Stimulated activated naive CD8-positive, alpha-beta T cell treated with anti-CD3 and anti-CD28 coated beads, Interleukin-15, amount 100 ng/mL, for 72 hours (primary cell): Measurements from ENCODE around the gene PIAS3.
A peak's percentile ranks its signal among the peaks of the same experiment; 100 is the strongest.

Experiments
- ATAC-seq: fragments of 150-1000 bp; cut with Tn5 transposase; 2 replicates; pipeline ENCODE4 v1.10.0; 2021; ENCODE audit warnings: mild to moderate bottlenecking, moderate library complexity
- DNase-seq, 2 donors: peaks; one replicate each; pipeline ENCODE4 v3.0.0; 2021 to 2022
- H3K27ac Mint-ChIP-seq, 2 donors: one replicate each; pipeline ENCODE4 v1.8.0; 2022; ENCODE audit warnings: mild to moderate bottlenecking in 2 of 2, mixed read lengths in 2 of 2, moderate library complexity in 2 of 2
- H3K27me3 Mint-ChIP-seq: one replicate; pipeline ENCODE4 v1.8.0; 2022; ENCODE audit warnings: mixed read lengths
- H3K4me1 Mint-ChIP-seq: one replicate; pipeline ENCODE4 v1.8.0; 2022; ENCODE audit warnings: mild to moderate bottlenecking, mixed read lengths
- H3K4me3 Mint-ChIP-seq, 2 donors: one replicate each; pipeline ENCODE4 v1.8.0; 2022; ENCODE audit warnings: mild to moderate bottlenecking in 2 of 2, mixed read lengths in 2 of 2, moderate library complexity in 1 of 2
- H3K9me3 Mint-ChIP-seq, 2 donors: one replicate each; pipeline ENCODE4 v1.8.0; 2022; ENCODE audit warnings: mixed read lengths in 2 of 2

PIAS3 gene

DNA sequence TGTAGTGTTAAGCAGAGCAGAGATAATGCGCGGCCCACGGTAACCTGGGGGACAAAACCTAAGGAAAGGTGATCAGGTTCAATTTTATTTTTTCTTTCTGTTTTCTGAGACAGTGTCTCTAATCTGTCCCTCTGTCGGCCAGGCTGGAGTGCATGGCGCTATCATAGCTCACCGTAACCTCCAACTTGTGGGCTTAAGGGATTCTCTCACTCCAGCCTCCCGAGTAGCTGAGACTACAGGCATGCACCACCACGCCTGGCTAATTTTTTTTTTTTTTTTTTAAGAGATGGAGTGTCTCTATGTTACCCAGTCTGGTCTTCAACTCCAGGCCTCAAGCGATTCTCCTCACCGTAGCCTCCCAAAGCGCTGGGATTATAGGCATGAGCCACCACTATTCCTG is 27.5 kb upstream of the PIAS3 start:
- Mint-ChIP-seq H3K4me1 (peaks cover 20% of the 10 kb centered on the region), H3K27ac (no peak overlapping the region), H3K27me3 (peaks cover 39% of the 10 kb centered on the region), H3K4me3 (peak overlapping the region; percentile 79 to 86), H3K9me3 (no peaks in the 10 kb centered on the region)
- DNase-seq (no peak), ATAC-seq (no peak)

- Mint-ChIP-seq H3K4me1 (peaks cover 20% of the 10 kb centered on the region), H3K4me3 (peak within 1 kb of the TSS; percentile 79 to 86), H3K9me3 (no peaks in the 10 kb centered on the region), H3K27ac (peak within 1 kb of the TSS in 1 of 2 donors; percentile 10), H3K27me3 (peaks cover 39% of the 10 kb centered on the region)
- DNase-seq: peak; percentile 85 to 86
- peak; percentile 100 for ATAC-seq
Measured at GRCh38 chr1:145885738-145886287, 26.9 kb upstream of the PIAS3 start, which contains the start of gene ANKRD35. TSS of gene ANKRD35 (minus strand) at chr1:145885866. CDS start at chr1:145885758, 108 bp downstream.

DNA sequence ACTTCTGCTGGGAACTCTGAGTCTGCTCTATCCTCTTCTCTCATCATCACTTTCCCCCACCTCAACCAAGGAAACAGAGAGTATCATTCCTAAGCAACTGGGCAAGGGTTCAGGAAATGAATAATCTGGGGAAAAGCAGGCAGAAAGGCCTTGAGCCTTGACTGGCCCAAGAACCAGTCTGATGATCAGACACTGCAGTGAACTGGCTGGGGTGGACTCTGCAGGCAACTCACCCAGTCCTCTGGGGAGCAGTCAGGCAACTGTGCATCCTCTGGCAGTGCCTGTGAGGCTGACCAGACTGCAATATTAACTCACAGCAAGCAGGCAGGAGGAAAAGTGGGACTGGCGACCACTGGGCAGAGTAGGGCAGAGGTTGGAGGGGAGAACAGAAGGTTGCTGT is 25.8 kb upstream of the PIAS3 start:
- Mint-ChIP-seq H3K27me3 (peaks cover 39% of the 10 kb centered on the region), H3K4me1 (peaks cover 20% of the 10 kb centered on the region), H3K27ac (no peak overlapping the region), H3K9me3 (no peaks in the 10 kb centered on the region), H3K4me3 (peak overlapping the region; percentile 79 to 86)
- DNase-seq (no peak), ATAC-seq (no peak)

DNA sequence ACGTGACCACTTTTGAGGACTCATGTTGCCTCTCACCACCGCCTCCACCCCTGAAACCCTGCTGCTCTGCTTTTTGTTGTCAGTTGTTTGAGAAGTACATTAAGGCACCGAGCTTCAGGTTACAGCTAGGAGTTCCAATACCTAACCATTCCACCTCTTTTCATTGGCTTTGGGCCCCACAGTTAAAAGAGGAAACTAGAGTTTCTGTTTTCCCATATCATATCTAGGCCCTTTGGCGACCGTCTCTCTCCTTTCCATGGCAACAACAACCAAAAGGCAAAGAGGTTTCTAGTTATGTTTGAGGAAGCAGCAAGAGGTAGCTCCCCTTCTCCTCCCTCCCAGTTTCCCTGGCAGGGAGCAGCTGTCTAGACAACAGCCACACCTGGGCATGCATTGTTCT is 20.9 kb upstream of the PIAS3 start:
- ATAC-seq: no peak
- Mint-ChIP-seq H3K27ac (no peak overlapping the region), H3K4me3 (no peak overlapping the region), H3K9me3 (no peaks in the 10 kb centered on the region), H3K27me3 (peaks cover 45% of the 10 kb centered on the region), H3K4me1 (peaks cover 4% of the 10 kb centered on the region)
- no peak for DNase-seq

GRCh38 chr1:145878724-145879123 is 19.8 kb upstream of the PIAS3 start:
- H3K4me1 Mint-ChIP-seq: no peaks in the 10 kb centered on the region
- no peaks in the 10 kb centered on the region for H3K9me3 Mint-ChIP-seq
- peaks cover 38% of the 10 kb centered on the region for H3K27me3 Mint-ChIP-seq
- no peak overlapping the region for H3K27ac Mint-ChIP-seq
- ATAC-seq (no peak), DNase-seq (no peak)
- no peak overlapping the region for H3K4me3 Mint-ChIP-seq

DNA sequence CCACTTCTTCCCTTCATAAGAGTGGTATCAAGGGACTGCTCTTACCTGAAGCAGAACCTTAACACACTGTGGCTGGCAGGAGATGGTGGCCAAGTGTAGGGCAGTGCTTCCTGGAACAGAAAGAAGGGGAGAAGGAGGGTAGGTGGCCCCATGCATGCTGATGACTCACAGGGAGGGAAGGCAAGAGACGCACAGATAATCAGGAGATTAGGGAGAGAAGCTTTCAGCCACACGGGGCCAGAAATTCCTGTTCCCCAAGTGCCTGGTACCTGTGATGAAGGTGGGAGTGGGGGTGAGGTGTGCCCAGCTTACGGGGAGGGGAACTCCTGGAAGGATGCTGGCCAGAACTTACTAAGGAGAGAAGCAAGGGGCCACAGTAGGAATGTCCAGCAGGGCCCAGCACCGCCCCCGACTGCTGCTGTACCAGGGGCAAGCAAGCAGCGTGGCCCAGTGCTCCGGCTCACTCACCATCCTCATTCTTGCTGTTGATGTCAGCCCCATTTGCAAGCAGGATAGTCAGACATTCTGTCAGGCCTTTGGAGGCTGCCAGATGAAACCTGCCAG is 19.1 kb upstream of the PIAS3 start:
- Mint-ChIP-seq H3K27ac (peak overlapping the region in 1 of 2 donors; percentile 86), H3K9me3 (no peaks in the 10 kb centered on the region), H3K27me3 (peaks cover 38% of the 10 kb centered on the region), H3K4me3 (no peak overlapping the region), H3K4me1 (peaks cover 2% of the 10 kb centered on the region)
- ATAC-seq (no peak), DNase-seq (no peak)

GRCh38 chr1:145874646-145875045 is 15.8 kb upstream of the PIAS3 start:
- H3K4me3 Mint-ChIP-seq: no peak overlapping the region
- peaks cover 33% of the 10 kb centered on the region for H3K27me3 Mint-ChIP-seq
- ATAC-seq (no peak), DNase-seq (no peak)
- H3K27ac Mint-ChIP-seq: no peak overlapping the region
- H3K4me1 Mint-ChIP-seq: peaks cover 19% of the 10 kb centered on the region
- no peaks in the 10 kb centered on the region for H3K9me3 Mint-ChIP-seq

DNA sequence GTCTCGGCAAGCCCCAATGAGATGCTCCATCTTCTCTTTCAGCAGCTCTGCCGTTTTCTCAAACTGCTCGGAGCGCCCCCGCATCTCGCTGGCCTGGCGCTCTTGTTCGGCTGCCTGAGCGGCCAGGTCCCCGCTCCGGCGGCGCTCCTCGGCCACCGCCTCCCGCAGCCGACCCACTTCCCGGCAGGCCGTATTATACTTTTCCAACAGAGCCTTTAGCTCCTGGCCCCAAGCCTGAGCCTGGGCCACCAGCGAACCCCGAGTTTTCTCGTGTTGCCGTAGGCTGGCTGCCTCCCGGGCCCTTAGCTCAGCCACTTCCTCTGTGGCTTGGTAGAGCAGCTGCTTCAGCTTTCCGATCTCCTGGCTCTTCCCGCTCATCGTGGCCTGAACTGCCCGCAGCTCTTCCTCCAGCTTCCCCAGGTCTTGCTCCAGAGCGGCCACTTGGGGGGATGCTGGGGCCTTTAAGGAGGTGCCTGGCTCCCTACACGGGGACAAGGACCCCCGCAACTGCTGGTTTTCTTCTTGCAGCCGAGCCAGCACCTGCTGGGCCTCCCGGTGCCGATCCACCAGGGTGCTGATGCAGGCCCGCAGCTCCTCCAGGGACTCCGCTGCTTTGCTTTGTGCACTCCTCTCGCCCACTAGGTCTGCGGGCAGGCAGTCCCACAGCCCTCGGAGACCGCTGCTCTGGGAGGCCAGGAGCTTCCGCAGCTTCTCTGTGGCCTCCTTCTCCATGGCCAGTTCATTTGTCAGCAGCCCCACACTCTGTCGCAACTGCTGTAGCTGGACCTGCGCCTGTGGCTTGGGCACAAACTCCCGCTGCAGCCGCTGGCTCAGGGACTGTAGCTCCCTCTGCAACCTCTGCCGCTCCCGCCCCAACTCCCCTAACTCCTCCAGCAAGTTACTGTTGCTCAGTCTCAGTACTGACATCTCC is 13.4 kb upstream of the PIAS3 start:
- Mint-ChIP-seq H3K4me1 (peaks cover 24% of the 10 kb centered on the region), H3K4me3 (peak overlapping the region; percentile 77 to 82), H3K9me3 (no peaks in the 10 kb centered on the region), H3K27ac (peak overlapping the region; percentile 72 to 94), H3K27me3 (peaks cover 43% of the 10 kb centered on the region)
- ATAC-seq (peak; percentile 87), DNase-seq (peak; percentile 52)

DNA sequence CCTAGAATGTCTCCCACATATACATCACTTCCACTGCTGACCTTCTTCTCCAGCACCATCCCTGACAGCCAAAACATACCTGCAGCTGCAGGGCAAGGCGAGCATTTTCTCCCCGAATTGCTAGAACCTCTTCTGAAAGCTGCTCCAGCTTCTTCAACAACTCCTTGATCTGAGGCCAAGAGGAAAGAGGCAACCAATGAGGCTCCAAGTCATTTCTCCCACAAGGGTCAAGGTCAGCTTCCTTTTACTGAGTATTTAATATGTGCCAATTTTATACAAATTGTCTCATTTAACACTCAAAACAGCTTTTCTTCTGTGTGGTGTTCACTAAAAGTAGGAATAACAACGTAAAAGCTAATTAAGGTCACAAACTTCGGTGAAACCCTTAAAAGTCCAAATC is 9.4 kb upstream of the PIAS3 start:
- H3K27me3 Mint-ChIP-seq: peaks cover 34% of the 10 kb centered on the region
- H3K4me3 Mint-ChIP-seq: no peak overlapping the region
- ATAC-seq (no peak), DNase-seq (no peak)
- H3K4me1 Mint-ChIP-seq: peaks cover 24% of the 10 kb centered on the region
- no peak overlapping the region for H3K27ac Mint-ChIP-seq
- H3K9me3 Mint-ChIP-seq: no peaks in the 10 kb centered on the region

GRCh38 chr1:145863282-145864018 is 4.6 kb upstream of the PIAS3 start:
- DNase-seq: no peak
- Mint-ChIP-seq H3K27ac (no peak overlapping the region), H3K9me3 (no peaks in the 10 kb centered on the region), H3K4me1 (peaks cover 12% of the 10 kb centered on the region), H3K27me3 (peaks cover 25% of the 10 kb centered on the region), H3K4me3 (no peak overlapping the region)
- no peak for ATAC-seq

- Mint-ChIP-seq H3K4me1 (peaks cover 16% of the 10 kb centered on the region), H3K4me3 (peak overlapping the region; percentile 92 to 99), H3K27me3 (no peaks in the 10 kb centered on the region)
Measured at GRCh38 chr1:145859491-145860023, 676 bp upstream of the PIAS3 start.

GRCh38 chr1:145858238-145858900 is 512 bp downstream of the PIAS3 start:
- Mint-ChIP-seq H3K4me3 (peak overlapping the region; percentile 92 to 99), H3K4me1 (peaks cover 16% of the 10 kb centered on the region), H3K9me3 (no peaks in the 10 kb centered on the region), H3K27me3 (no peaks in the 10 kb centered on the region), H3K27ac (peak overlapping the region in 1 of 2 donors; percentile 97)
- peak; percentile 56 for ATAC-seq
- DNase-seq: no peak

More at GRCh38 chr1:145859491-145860023, 676 bp upstream of the PIAS3 start:
- peak; percentile 73 for ATAC-seq
- Mint-ChIP-seq H3K9me3 (no peaks in the 10 kb centered on the region), H3K27ac (peak overlapping the region; percentile 84 to 97)
- peak; percentile 73 to 79 for DNase-seq

GRCh38 chr1:145857170-145857569 is 1.7 kb downstream of the PIAS3 start:
- Mint-ChIP-seq H3K4me1 (peaks cover 16% of the 10 kb centered on the region), H3K4me3 (no peak overlapping the region), H3K27me3 (no peaks in the 10 kb centered on the region), H3K27ac (no peak overlapping the region), H3K9me3 (no peaks in the 10 kb centered on the region)
- DNase-seq: no peak
- no peak for ATAC-seq

- H3K27ac Mint-ChIP-seq: no peak overlapping the region
- H3K4me3 Mint-ChIP-seq: no peak overlapping the region
- DNase-seq (no peak), ATAC-seq (no peak)
- peaks cover 16% of the 10 kb centered on the region for H3K4me1 Mint-ChIP-seq
- H3K27me3 Mint-ChIP-seq: no peaks in the 10 kb centered on the region
- no peaks in the 10 kb centered on the region for H3K9me3 Mint-ChIP-seq
Measured at GRCh38 chr1:145855426-145855948, 3.4 kb downstream of the PIAS3 start.
